Measurements from ENCODE around the gene LGALS1.

DNA sequence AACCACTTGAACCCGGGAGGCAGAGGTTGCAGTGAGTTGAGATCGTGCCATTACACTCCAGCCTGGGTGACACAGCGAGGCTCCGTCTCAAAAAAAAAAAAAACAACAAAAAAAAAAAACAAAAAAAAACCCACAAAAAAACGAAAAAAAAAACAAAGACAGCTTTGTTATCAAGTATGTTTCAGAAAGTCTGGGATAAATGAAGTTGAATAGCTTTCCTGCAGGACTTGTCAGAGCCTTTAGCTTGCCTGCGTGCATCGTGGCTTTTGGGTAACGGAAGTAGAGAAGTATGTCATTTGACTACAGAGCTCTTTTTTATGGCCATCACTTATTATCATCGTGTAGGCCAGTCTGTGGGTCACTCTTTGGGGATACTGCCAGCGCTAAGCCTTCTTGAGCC, 36.1 kb downstream of the LGALS1 start:
- TF ChIP-seq, protein P1, sequence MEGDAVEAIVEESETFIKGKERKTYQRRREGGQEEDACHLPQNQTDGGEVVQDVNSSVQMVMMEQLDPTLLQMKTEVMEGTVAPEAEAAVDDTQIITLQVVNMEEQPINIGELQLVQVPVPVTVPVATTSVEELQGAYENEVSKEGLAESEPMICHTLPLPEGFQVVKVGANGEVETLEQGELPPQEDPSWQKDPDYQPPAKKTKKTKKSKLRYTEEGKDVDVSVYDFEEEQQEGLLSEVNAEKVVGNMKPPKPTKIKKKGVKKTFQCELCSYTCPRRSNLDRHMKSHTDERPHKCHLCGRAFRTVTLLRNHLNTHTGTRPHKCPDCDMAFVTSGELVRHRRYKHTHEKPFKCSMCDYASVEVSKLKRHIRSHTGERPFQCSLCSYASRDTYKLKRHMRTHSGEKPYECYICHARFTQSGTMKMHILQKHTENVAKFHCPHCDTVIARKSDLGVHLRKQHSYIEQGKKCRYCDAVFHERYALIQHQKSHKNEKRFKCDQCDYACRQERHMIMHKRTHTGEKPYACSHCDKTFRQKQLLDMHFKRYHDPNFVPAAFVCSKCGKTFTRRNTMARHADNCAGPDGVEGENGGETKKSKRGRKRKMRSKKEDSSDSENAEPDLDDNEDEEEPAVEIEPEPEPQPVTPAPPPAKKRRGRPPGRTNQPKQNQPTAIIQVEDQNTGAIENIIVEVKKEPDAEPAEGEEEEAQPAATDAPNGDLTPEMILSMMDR (IDR thresholded peaks at IDR 0.05; ENCODE audit: low read length) = no peak
- TF ChIP-seq EZH2 (IDR thresholded peaks at IDR 0.05; ENCODE audit: borderline replicate concordance, low read length) = no peak

Measured in OCI-LY1 (cell line).